Measurements from ENCODE around the gene SH3PXD2A. TPM values are rescaled to one million over a fixed set of nuclear protein-coding genes. Genes with fewer than 3 reads are reported as not detected.

The SH3PXD2A gene
- total RNA-seq, 2 experiments from 2014 or later = 6.9 to 7.0 TPM

DNA sequence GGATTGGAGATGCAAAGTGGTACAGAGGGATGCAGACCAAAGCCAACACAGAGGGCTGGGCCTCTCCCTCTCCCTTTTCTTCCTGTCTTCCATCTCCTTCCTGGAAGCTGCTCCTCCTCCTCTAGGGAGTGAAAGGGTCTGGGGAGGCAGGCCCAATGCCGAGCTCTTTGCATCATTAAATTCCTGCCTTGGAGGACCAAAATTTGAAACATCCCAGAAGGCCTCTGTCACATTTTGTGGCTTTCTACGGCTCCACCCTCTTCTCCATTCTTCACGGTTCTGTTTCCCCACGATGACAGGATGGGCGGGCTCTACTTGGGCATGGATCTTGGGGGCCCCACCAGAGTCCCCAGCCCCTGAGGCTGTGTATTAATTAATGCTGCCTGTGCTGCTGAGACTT is 285.5 kb downstream of the SH3PXD2A start:
- H3K36me3 ChIP-seq (ENCODE audit: insufficient read depth, low read length) = no peaks in the 10 kb centered on the region
- H3K4me3 ChIP-seq (ENCODE audit: low read length) = no peak overlapping the region
- no peaks in the 10 kb centered on the region for H3K4me1 ChIP-seq (ENCODE audit: insufficient read depth, low read length)
- H3K27ac ChIP-seq (ENCODE audit: low read depth in 1 of 2, low read length in 2 of 2) = no peak overlapping the region
- no peaks in the 10 kb centered on the region for H3K9me3 ChIP-seq (ENCODE audit: control insufficient read depth in 1 of 2, insufficient read depth in 1 of 2, low read length in 2 of 2)
- H3K9me3 Mint-ChIP-seq = no peaks in the 10 kb centered on the region
- H3K27me3 ChIP-seq (ENCODE audit: control insufficient read depth in 1 of 2, insufficient read depth in 2 of 2, low read length in 2 of 2) = peaks cover 0 to 2% of the 10 kb centered on the region in 2 experiments
- POLR2A ChIA-PET = no interaction called here
- DNase-seq (no peak), ATAC-seq (ENCODE audit: poor library complexity) (no peak)
- no peaks in the 10 kb centered on the region for H3K4me1 Mint-ChIP-seq (ENCODE audit: low read depth)
- H3K27me3 Mint-ChIP-seq = no peaks in the 10 kb centered on the region
- CTCF ChIA-PET = no interaction called here
- H3K27ac Mint-ChIP-seq = no peak overlapping the region
- TF ChIP-seq, protein P1, sequence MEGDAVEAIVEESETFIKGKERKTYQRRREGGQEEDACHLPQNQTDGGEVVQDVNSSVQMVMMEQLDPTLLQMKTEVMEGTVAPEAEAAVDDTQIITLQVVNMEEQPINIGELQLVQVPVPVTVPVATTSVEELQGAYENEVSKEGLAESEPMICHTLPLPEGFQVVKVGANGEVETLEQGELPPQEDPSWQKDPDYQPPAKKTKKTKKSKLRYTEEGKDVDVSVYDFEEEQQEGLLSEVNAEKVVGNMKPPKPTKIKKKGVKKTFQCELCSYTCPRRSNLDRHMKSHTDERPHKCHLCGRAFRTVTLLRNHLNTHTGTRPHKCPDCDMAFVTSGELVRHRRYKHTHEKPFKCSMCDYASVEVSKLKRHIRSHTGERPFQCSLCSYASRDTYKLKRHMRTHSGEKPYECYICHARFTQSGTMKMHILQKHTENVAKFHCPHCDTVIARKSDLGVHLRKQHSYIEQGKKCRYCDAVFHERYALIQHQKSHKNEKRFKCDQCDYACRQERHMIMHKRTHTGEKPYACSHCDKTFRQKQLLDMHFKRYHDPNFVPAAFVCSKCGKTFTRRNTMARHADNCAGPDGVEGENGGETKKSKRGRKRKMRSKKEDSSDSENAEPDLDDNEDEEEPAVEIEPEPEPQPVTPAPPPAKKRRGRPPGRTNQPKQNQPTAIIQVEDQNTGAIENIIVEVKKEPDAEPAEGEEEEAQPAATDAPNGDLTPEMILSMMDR (IDR thresholded peaks at IDR 0.05) = no peak
- H3K36me3 Mint-ChIP-seq (ENCODE audit: low read depth) = no peaks in the 10 kb centered on the region
- intact Hi-C loops (cut with DNase I, micrococcal nuclease) = no loop called here
- no peak overlapping the region for H3K4me3 Mint-ChIP-seq

DNA sequence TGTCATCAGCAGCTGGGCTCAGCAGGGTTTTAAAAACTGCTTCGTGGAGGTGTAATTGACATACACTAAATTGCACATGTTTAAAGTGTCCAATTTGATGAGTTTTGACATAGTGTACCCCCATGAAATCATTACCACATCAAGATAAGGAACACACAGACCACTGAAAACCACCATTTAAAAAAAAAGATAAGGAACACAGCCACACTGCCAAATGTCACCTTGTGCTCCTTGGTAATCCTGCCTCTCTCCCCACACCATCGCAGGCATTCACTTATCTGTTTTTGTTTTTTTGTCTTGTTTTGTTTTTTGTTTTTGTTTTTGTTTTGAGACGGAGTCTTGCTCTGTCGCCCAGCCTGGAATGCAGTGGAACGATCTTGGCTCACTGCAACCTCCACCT is 286.9 kb downstream of the SH3PXD2A start:
- Mint-ChIP-seq H3K27ac (no peak overlapping the region), H3K4me3 (no peak overlapping the region), H3K9me3 (no peaks in the 10 kb centered on the region), H3K4me1 (ENCODE audit: low read depth) (no peaks in the 10 kb centered on the region), H3K36me3 (ENCODE audit: low read depth) (no peaks in the 10 kb centered on the region), H3K27me3 (no peaks in the 10 kb centered on the region)
- Histone ChIP-seq H3K27me3 (ENCODE audit: control insufficient read depth in 1 of 2, insufficient read depth in 2 of 2, low read length in 2 of 2) (peaks cover 0 to 2% of the 10 kb centered on the region in 2 experiments), H3K36me3 (ENCODE audit: insufficient read depth, low read length) (no peaks in the 10 kb centered on the region), H3K27ac (ENCODE audit: low read depth in 1 of 2, low read length in 2 of 2) (no peak overlapping the region), H3K9me3 (ENCODE audit: control insufficient read depth in 1 of 2, insufficient read depth in 1 of 2, low read length in 2 of 2) (no peaks in the 10 kb centered on the region), H3K4me1 (ENCODE audit: insufficient read depth, low read length) (no peaks in the 10 kb centered on the region), H3K4me3 (ENCODE audit: low read length) (no peak overlapping the region)
- TF ChIP-seq, protein P1 (IDR thresholded peaks at IDR 0.05) = no peak
- DNase-seq (no peak), ATAC-seq (ENCODE audit: poor library complexity) (no peak)
- ChIA-PET POLR2A (no interaction called here), CTCF (no interaction called here)
- intact Hi-C loops (cut with DNase I, micrococcal nuclease) = no loop called here

DNA sequence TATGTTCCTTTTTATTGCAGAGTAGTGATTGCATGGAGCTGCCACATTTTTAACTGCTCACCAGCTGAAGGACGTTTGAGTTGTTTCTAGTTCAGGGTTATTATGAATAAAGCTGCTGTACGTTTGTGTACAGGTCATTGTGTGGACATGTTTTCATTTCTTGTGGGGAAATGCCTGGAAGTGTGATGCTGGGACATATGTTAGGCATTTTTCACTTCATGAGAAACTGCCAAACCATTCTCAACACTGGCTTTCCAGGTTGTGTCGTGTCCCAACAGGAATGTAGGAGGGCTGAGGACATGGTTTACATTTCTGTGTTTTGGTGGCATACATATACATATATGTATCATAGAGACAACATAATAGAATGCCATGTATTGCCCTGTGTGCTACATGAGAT is 288.8 kb downstream of the SH3PXD2A start:
- Mint-ChIP-seq H3K9me3 (no peaks in the 10 kb centered on the region), H3K27ac (no peak overlapping the region), H3K36me3 (ENCODE audit: low read depth) (no peaks in the 10 kb centered on the region), H3K27me3 (no peaks in the 10 kb centered on the region), H3K4me1 (ENCODE audit: low read depth) (no peaks in the 10 kb centered on the region), H3K4me3 (no peak overlapping the region)
- no peaks in the 10 kb centered on the region for H3K27me3 ChIP-seq (ENCODE audit: control insufficient read depth in 1 of 2, insufficient read depth in 2 of 2, low read length in 2 of 2)
- no peak overlapping the region for H3K4me3 ChIP-seq (ENCODE audit: low read length)
- no peaks in the 10 kb centered on the region for H3K4me1 ChIP-seq (ENCODE audit: insufficient read depth, low read length)
- ATAC-seq (ENCODE audit: poor library complexity) (no peak), DNase-seq (no peak)
- intact Hi-C loops (cut with DNase I, micrococcal nuclease) = no loop called here
- TF ChIP-seq, protein P1 (IDR thresholded peaks at IDR 0.05) = no peak
- H3K27ac ChIP-seq (ENCODE audit: low read depth in 1 of 2, low read length in 2 of 2) = no peak overlapping the region
- no peaks in the 10 kb centered on the region for H3K36me3 ChIP-seq (ENCODE audit: insufficient read depth, low read length)
- POLR2A ChIA-PET = no interaction called here
- H3K9me3 ChIP-seq (ENCODE audit: control insufficient read depth in 1 of 2, insufficient read depth in 1 of 2, low read length in 2 of 2) = no peaks in the 10 kb centered on the region
- CTCF ChIA-PET = no interaction called here
